A673 (cell line): ENCODE data around the gene UQCC2. TPM values are rescaled to one million over a fixed set of nuclear protein-coding genes. Genes with fewer than 3 reads are reported as not detected.

Source experiments
- BruUV-seq: library from RNA; stranded (reverse); fragments of 400-500 nt; replicated peaks from 2 replicates; lab custom pipeline; 2021; lab: Mats Ljungman, UMichigan
- CTCF ChIA-PET: fragments of 300-600 bp; sonication (Branson Sonifier 250); formaldehyde crosslinking; loops from one replicate; lab custom pipeline; 2022; ENCODE audit warnings: antibody characterized with exemption; lab: Charles Lee
- POLR2A ChIA-PET: fragments of 300-600 bp; sonication (Branson Sonifier 250); formaldehyde crosslinking; loops from one replicate; lab custom pipeline; 2022; ENCODE audit warnings: antibody characterized with exemption; ENCODE audit not compliant: low non-redundant PET; lab: Charles Lee
- DNase-seq: peaks from one replicate; pipeline ENCODE4 v3.0.0-alpha.2; 2015; ENCODE audit warnings: low spot score
- H3K27ac ChIP-seq: fragments of 200-600 bp; sonication (generic); 2 replicates; pipeline ENCODE4 v1.5.1; 2016; ENCODE audit warnings: mixed run types, low read depth, mild to moderate bottlenecking, mixed read lengths, antibody characterized with exemption, low read length; ENCODE audit not compliant: poor library complexity, severe bottlenecking
- H3K27me3 ChIP-seq: fragments of 200-600 bp; sonication (generic); replicated peaks from 2 replicates; pipeline ENCODE4 v1.6.1; 2017; ENCODE audit warnings: mixed run types, low read depth, mild to moderate bottlenecking, mixed read lengths, antibody characterized with exemption, low read length; ENCODE audit not compliant: insufficient read depth, poor library complexity
- H3K36me3 ChIP-seq: fragments of 200-600 bp; sonication (generic); 2 replicates; pipeline ENCODE4 v1.6.1; 2016; ENCODE audit warnings: mixed run types, mild to moderate bottlenecking, mixed read lengths, antibody characterized with exemption, low read length; ENCODE audit not compliant: insufficient read depth, poor library complexity, severe bottlenecking
- H3K4me1 ChIP-seq: fragments of 200-600 bp; sonication (generic); 2 replicates; pipeline ENCODE4 v1.6.1; 2017; ENCODE audit warnings: mixed run types, mild to moderate bottlenecking, mixed read lengths, antibody characterized with exemption, low read length; ENCODE audit not compliant: insufficient read depth, poor library complexity, severe bottlenecking
- H3K4me3 ChIP-seq: fragments of 200-600 bp; sonication (generic); 2 replicates; pipeline ENCODE4 v1.5.1; 2016; ENCODE audit warnings: low read depth, mixed run types, mild to moderate bottlenecking, mixed read lengths, low read length; ENCODE audit not compliant: poor library complexity, severe bottlenecking
- H3K9me3 ChIP-seq: fragments of 200-600 bp; sonication (generic); 2 replicates; pipeline ENCODE4 v1.6.1; 2016; ENCODE audit warnings: mixed run types, low read depth, mild to moderate bottlenecking, mixed read lengths, antibody characterized with exemption, low read length; ENCODE audit not compliant: poor library complexity, severe bottlenecking
- CTCF ChIP-seq: fragments of 300-800, 200-600 bp; sonication (generic); conservative IDR thresholded peaks from 2 replicates; pipeline ENCODE4 v1.5.1; 2017; ENCODE audit warnings: low read depth, mild to moderate bottlenecking, antibody characterized with exemption, low read length, moderate library complexity, mixed read lengths
- EZH2 ChIP-seq: fragments of 200-600 bp; sonication (generic); IDR thresholded peaks from 2 replicates; pipeline ENCODE4 v1.6.1; 2017; ENCODE audit warnings: borderline replicate concordance, low read depth, mild to moderate bottlenecking, mixed read lengths, antibody characterized with exemption, low read length; ENCODE audit not compliant: poor library complexity, severe bottlenecking
- intact Hi-C: fragments of 100-400 bp; cut with micrococcal nuclease; formaldehyde crosslinking; loops from one replicate; pipeline ENCODE4 v1.10.0; 2022; ENCODE audit not compliant: unreplicated experiment
- microRNA-seq: library from miRNA; unstranded; fragments of <30 nt; microRNA quantifications from one replicate; pipeline ENCODE4 v1.2.0, GENCODE V29; 2021
- total RNA-seq: library from RNA; stranded (reverse); gene quantifications from 2 replicates; pipeline ENCODE4 v1.2.3, GENCODE V29; 2021

The UQCC2 gene
- total RNA-seq, 1 experiment from 2014 or later = 124 TPM

GRCh38 chr6:33652002-33652401, 59.5 kb downstream of the UQCC2 start:
- no TSS peak for BruUV-seq
- Histone ChIP-seq H3K27ac (no peak overlapping the region), H3K36me3 (no peaks in the 10 kb centered on the region), H3K9me3 (no peaks in the 10 kb centered on the region), H3K27me3 (no peaks in the 10 kb centered on the region), H3K4me3 (no peak overlapping the region), H3K4me1 (no peaks in the 10 kb centered on the region)
- intact Hi-C loops = no loop called here
- ChIA-PET POLR2A (no interaction called here), CTCF (no interaction called here)
- TF ChIP-seq EZH2 (no peak), CTCF (no peak)
- no peak for DNase-seq

GRCh38 chr6:33651403-33651802, 60.1 kb downstream of the UQCC2 start:
- no peaks in the 10 kb centered on the region for H3K9me3 ChIP-seq
- no TSS peak for BruUV-seq
- H3K4me3 ChIP-seq = no peak overlapping the region
- H3K36me3 ChIP-seq = no peaks in the 10 kb centered on the region
- DNase-seq = no peak
- CTCF ChIA-PET = interaction anchor here (0.6 kb wide), 1 partner anchor 100 kb away, joined by 3 read pairs; no protein-coding TSS in a partner anchor
- intact Hi-C loops = no loop called here
- TF ChIP-seq EZH2 = no peak
- no peak overlapping the region for H3K27ac ChIP-seq
- no peaks in the 10 kb centered on the region for H3K4me1 ChIP-seq
- POLR2A ChIA-PET = no interaction called here
- no peaks in the 10 kb centered on the region for H3K27me3 ChIP-seq

Small RNA genes lying within 50 kb of the gene (microRNA-seq; reads per million reads assigned to microRNA genes)
- gene MIR3934 = 35.9 reads per million, percentile 51 among the genes with 10 or more reads in this experiment

Other genes with a start within 250 kb of the UQCC2 start
- 26.4 and 27.1 TPM in 2 replicates for gene BAK1, start 131.4 kb downstream of the UQCC2 start, total RNA-seq
- gene ITPR3, start 90.4 kb downstream of the UQCC2 start, total RNA-seq = 27.8 and 27.9 TPM in 2 replicates
- not detected in 2 replicates for gene IP6K3, start 35.2 kb upstream of the UQCC2 start, total RNA-seq
- gene LEMD2, start 77.4 kb upstream of the UQCC2 start, total RNA-seq = 75.8 and 76.0 TPM in 2 replicates
- not detected in 2 replicates for gene MLN, start 92.3 kb upstream of the UQCC2 start, total RNA-seq